SW 1271 (cell line): ENCODE data around the gene RPRD1B.
A peak's percentile ranks its signal among the peaks of the same experiment; 100 is the strongest.

Source experiments
- DNase-seq, 2 experiments: peaks; one replicate each; lab custom pipeline; 2025; lab: John Stamatoyannopoulos, UW

The RPRD1B gene

DNA sequence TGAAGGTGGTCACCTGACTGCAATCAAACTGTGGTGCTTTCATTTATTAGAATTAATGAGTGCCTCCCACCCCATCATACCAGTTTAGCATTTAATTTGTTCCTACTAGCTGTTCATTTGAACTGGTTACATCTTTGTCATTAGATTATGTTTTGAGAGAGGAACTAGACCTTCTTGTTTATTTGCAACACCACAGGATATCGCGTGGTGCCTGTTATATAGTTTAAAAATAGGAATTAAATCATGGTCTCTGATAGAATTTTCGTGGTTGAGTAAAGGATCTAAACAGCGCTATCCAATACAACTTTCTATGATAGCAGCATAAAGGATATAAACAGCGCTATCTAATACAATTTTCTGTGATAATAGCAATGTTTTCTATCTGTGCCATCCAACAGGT, 2.8 kb downstream of the RPRD1B start:
- DNase-seq = no peak

DNA sequence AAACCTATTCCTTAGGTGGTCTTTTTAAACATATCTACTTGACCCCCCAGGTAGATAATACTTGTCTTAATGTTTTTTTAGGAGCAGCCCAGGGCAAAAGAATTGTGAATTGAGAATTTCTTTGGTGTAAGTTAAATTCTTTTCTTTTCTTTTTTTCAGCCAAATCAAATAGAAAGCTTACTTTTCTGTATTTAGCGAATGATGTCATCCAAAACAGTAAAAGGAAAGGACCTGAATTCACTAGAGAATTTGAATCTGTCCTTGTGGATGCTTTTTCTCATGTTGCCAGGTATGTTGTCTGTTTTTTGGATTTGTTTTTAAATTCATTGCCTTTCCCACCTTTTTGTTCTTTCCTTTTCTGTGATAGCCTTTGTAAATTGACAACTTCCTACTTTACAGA, 6.7 kb downstream of the RPRD1B start:
- DNase-seq = no peak

DNA sequence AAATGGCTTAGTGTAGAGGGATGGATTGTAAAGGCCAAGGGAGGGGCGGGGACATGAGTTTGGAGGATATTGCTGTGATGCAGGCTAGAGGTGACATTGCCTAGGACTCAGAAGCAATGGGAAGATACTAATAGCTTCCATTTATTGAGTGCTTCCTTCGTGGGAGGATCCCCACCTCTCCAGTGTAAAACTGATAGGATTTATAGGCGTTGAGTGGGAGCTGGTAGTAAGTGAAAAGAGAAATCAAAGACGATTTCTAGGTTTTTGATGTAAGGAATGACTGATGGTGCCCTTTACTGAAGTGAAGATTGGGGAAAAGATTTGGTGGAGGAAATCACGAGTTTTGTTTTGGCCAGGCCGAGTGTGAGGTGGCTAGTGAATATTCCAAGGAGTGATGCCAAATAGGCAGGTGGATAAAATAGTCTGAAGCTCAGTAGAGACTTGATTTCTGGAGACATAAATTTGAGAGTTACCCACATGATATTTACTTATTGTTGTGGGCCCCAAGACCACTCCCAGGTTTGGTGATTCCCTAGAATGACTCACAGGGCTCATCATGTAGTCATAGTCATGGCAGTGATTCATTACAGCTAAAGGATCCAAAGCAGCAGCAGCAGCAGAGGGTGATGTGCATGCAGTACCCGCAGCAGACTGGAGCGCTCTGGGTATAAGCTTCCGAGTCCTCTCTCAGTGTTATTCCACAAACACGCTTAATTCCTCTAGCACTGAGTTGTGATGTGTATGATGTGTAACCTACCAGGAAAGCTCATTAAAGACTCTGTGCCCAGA, 10.2 kb downstream of the RPRD1B start:
- DNase-seq = peak; percentile 44 to 53

DNA sequence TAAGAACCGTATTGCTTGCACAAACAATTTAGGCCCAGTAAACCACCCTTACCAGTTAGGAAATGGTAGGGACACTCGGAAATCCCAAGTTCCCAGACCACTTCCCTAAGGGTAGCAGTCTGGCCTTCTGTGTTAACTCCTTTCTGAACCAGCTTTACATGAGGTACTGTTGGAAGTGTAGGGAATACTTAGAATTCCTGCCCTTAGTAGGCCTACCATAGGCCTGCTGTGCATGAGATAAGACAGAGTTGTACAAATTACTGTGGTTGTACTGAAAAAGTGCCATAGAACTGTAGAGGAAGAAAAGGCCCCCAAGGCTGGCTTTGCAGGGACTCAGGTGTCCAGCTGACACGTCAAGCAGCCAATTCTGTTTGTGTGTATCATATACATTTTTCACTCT, 11.1 kb downstream of the RPRD1B start:
- DNase-seq = no peak

DNA sequence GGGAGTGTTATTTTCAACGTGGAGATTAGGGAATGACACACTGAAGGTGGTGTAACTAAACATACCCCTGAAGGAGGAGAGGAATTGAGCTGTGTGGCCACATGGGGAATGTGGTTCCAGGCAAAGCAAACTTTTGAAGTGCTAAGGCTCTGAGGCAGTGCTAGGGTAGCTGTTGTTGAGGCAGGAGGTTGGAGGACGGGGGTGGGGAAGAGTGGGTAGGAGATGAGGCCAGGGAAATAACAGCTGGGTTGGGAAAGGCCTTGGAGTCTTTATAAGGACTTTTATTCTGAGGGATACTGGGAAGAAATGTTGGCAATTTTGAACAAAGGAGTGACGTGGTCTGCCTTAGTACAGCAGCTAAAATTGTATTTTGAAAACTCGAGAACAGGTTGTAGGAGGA, 13.0 kb downstream of the RPRD1B start:
- DNase-seq = no peak

DNA sequence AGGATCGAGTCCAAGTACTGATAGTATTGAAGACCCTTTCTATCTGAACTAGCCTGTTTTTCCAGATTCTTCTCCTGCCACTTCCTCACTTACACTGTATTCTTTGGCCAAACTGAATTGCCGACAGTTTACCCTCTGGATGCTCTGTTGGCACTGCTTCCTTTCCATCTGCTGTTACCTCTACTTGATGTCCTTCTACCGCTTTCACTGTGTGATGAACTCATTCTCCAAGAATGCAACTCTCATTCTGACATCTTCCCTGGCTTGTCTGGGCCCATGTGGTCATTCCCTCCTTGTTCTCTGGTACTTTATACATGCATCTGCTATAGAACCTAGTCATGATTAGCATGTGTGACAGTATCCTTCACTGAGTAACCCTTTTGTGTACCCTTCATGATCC, 16.3 kb downstream of the RPRD1B start:
- peak; percentile 53 to 82 for DNase-seq

DNA sequence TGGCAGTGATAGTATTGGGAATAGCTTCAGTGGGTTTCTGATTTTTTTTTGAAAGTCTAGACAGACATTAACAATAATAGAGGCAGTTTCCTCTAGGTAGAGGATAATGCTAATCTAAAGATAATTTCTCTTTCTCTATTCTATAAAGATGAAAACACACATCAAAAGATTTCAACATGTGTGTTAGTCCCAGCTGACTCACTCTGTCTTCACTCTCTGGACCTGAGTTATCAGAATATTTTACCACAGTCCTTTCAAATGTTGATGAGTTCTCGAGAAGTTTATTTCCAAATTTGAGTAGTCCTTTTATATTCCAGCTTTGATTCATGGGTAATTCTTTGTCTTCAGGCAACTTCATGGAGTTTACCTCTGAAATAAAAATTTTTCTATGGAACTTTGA, 17.1 kb downstream of the RPRD1B start:
- no peak for DNase-seq

DNA sequence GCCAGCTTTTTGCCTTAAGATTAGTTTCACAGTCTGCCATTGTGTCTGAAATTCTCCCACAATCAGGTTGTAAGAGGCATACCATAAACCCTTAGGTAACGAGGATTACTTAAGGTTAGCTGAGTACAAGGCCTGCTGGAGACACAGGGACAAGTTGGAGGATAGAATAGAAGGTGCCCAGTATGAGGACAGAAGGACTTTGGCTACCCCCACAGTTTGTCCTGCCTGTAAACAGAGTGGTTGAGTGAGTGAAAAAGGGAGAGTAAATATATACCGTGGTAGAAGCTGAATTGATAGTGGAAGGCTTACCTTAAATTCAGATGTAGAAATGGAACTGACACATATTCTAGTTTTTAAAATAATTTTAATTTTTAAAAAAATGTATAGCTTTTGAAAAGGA, 19.3 kb downstream of the RPRD1B start:
- DNase-seq = no peak

DNA sequence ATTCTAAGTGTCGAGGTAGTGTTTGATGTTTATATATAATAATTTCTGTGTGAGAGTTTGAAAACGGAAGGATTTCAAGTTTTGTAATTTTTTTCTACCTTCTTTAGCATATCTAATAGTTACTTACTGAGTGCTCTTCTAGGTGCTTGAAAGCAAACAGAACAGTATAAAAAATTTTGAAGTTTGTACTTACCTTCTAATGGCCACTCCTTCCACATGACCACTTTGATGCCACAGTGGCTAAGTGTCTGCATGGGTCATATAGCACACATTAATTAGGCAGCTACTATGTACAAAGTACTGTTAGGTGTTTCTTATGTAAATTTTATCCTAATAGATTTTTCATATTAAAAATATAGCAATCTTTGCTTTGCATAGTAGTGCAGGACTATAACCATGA, 21.1 kb downstream of the RPRD1B start:
- no peak for DNase-seq

DNA sequence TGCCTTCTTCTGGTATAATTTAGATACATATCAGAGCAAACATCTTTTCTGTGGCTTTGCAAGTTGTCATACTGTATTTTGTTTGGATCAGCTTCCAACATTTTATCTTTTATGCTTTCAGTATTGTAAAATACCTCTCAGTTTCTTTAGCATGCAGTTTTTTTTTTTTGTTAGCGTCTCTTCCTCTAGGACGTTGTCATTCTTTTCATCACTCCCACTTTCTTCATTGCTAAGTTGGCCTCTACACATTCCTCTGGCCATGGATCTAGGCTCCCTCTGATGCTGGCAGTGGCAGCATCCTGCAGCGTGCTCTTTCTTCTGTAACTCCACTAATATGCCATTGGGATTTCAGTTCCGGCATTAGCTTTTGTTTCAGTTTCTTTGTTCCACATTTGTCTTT, 21.7 kb downstream of the RPRD1B start:
- DNase-seq = no peak

DNA sequence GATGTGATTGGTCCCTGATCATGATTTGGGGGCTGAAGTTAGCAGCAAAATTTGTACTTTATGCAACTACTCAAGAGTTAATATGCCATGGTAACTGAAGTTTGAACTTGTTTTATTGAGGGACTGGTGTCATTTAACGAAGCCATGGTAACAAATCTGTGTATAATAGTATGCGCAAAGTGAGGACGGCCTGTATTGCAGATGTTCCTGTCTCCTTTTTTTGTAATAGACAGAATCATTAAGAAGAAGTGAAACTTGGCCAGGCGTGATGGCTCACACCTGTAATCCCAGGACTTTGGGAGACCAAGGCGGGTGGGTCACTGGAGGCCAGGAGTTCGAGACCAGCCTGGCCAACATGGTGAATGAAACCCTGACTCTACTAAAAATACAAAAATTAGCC, 22.3 kb downstream of the RPRD1B start:
- DNase-seq = no peak

DNA sequence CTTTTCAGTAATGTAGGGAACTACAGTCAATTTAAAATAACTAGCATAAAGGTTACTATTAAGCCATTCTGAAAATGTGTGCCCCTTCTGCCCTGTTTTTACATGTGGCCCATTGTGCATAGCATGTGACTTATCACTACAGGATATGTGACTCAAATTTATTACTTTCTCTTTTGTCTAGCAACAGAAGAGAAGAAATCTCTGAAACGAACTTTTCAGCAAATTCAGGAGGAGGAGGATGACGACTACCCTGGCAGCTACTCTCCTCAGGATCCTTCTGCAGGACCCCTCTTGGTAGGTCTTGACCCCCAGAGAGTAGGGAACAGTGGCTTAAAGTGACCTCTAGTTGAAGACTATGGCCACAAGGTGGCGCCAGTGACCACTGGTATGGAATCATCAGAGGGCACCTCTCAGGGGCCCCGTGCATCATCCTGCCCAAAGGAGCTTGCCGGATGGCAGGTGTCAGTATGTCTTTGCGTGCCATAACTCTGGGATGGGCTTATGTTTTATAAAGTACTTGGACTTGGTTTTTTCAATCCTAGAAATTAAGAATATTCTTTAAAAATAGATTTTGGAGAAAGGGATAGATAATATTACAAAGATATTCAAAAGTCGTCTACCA, 23.9 kb downstream of the RPRD1B start:
- peak; percentile 60 to 84 for DNase-seq

DNA sequence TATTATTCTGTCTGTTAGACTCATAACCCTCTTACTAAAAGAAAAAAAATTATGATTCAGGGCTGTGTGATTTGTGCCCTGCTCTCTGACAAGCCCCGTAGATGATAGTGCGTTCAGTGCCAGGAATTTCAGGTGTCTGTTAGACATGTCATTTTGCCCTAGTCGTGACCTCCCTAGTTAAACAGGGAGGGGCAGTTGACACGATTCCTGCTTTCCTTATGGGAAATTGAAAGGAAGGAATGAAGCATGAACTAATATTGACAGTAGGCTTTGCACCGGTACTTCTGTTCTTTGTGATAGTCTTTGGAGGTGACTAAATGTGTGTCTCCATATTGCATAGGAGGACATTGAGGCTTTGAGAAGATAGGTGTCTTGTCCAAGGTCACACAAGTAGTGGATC, 26.3 kb downstream of the RPRD1B start:
- no peak for DNase-seq

DNA sequence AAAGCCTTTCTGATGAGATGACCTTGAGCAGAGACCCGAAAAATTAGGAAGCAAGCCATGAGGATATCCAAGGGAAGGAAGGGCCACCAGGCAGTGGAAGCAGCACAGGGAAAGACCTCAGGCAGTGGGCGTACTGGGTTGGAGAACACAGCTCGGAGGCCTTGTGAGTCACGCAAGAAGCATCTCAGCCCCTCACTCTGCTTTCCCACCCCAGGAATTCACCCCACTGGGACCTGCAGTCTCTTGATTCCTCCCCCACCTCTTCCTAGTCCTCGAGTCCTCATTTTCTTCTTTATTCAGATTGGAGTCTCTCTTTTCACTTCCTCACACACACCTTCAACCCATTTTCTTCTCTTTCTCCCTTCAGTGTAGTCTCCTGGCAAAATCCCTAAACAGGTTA, 27.0 kb downstream of the RPRD1B start:
- no peak for DNase-seq

DNA sequence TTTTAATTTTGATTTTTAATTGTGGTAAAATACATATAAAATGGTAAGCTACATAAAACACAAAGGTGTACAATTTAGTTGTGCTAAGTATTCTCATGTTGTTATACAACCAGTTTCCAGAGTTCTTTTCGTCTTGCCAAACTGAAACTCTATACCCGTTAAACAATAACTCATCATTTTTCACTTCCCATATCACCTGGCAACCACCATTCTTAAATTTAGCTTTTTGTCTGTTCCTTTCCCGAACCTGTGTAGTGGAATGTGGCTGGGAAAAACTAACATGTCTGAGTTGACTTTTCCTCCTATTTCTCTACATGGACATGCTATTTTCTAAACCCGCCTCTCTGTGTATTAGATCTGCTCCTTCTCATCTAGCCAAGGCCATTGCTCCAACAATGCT, 27.6 kb downstream of the RPRD1B start:
- no peak for DNase-seq

DNA sequence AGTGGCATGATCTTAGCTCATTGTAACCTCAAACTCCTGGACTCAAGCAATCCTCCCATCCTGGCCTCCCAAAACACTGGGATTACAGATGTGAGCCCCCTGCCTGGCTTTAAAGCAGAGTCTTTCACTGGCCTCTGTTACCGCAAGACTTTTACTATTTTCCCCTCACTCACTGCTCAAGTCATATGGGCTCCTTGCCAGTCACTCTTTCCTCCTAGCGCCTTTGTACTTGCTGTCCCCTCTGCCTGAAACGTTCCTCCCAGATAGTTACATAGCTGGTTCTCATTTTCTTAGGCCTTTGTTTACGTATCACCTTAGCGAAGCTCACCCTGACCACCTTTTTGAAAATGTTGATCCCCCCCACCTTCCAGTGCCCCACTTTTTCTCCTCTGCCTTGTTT, 29.3 kb downstream of the RPRD1B start:
- no peak for DNase-seq

DNA sequence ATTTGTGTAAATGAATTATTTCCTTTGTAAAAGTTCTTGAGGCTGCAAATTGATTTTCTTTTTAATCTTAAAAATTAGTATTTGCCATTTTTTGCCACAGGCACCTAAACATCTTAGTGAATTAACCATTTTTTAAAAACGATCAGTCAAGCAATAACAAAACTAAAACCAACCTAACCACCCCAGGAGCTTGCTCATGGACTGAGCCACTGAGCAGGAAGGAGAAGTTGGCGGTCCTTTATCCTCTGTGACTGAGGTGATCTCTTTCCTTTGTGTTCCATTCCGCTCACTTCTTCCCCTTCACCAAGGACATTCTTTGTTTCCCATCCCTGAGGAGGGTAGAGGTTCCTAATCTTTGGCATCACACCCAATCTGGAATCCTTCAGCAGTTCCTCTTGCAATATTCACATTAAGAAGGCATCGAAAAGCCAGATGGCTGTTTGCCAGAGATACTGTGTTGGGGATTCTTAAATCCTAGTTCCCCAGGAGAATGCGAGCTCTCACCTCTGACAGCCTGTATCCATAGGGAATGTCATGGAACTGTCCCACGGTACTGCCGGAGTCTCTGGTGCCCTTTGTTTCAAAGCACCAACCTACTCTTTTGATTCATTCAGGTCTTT, 30.5 kb downstream of the RPRD1B start:
- no peak for DNase-seq

DNA sequence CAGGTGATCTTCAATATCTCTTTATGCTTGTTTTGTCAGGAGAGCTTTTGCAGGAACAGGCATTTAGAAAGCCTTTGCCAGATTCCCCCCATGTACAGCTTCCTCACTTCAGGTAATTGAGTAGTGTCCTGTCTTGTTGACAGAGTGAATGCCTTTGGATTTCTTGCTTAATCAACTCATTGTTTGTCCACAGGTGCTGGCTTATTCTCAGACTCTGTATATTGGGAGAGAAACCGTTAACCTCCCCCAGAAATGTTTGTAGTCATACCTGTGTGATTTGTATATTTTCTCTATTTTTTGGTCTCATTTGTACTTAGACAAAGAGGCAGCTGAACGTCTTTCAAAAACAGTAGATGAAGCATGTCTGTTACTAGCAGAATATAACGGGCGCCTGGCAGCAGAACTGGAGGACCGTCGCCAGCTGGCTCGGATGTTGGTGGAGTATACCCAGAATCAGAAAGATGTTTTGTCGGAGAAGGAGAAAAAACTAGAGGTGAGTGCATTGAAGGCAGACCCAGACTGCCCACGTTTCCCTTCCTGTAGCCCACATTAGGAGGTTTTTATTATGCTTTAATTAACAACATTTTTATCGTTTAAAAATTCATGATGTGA, 32.3 kb downstream of the RPRD1B start:
- no peak for DNase-seq

DNA sequence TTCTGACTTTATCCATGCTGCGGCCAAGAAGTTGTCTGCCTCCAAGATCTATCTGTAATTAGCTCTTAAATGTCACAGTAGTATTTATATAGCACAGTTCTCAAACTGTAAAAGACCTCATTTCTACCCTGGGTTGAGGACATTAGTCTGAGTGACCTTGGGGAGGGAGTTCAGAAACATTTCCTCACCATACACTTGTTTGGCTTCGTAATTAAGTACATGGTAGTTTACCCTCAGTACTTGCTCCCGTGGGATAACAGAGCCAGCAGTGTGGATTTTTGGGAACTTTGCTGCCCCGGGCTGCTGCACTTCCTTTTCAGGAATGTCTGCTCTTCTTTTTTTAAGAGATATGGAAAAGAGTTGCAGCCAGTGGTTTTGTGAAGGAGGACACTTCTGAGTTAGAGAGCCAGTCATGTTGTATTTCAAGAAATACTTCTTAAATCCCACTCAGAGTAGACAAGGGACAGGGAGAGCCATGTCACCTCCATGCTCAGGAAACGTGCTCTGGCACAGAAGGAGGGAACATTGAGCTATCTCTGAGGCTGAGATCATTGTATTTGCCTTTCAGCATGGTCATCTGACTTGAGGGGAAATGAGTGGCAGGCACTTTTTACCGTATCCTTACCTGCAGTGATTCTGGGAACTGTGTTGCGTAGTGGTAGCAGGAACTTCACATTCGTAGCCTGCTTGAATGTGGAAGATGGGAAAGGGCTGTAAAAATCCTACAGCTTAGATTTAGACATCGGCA, 33.6 kb downstream of the RPRD1B start:
- DNase-seq = no peak

DNA sequence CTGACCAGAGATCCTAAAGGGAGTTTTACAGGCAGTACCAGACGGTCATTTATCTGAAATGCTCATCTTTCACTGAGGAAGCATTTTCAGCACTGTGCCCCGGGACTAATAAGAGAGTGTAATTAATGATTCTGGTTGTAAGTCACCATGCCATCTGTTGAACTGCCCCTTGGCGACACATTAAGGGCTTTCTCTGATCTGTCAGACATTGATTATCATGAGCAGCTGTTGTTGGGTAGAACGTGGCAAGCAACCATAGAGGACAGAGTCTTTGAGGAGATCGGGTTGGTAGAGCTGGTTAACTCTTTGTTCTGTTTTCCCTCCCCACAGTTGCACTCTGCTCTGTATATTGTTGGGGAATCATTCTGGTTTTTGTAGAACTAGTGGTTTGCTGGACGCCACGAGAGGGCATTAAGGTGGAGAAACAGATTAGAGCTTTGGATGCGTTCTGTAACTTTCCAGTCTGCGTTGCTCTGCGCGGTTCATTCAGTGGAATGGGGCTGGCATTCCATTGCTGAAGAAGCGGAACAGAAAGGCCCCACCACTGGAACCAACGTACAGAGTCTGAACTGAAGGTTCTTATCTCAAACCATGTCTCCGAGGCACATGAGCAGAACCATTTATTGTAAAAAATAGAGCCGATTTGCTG, 34.3 kb downstream of the RPRD1B start:
- no peak for DNase-seq

DNA sequence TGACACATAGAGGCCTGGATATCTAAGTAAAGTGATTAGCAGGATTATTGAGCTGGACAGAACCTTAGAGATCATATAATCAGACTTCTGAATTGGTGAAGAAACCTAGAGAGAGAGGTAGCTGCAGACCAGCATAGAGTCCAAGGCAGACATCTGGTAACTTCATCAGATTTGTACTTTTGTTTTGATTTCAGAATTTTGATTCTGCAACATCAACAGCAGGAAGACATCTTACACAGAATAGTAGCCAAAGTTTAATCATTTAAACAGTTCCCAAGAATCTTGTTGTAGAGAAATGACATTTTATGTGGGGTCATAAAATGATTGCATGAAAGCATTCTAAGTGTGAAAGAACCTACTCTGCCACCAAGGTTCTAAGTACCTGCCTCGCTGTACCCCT, 39.4 kb downstream of the RPRD1B start:
- no peak for DNase-seq
